HG02623 (cell line): ENCODE measurements around the gene TBC1D5.

Experiments used
- ATAC-seq: cut with Tn5 transposase; IDR thresholded peaks from one replicate; pipeline ENCODE4 v1.9.1; 2021; ENCODE audit warnings: moderate library complexity; ENCODE audit not compliant: unreplicated experiment

The TBC1D5 gene

DNA sequence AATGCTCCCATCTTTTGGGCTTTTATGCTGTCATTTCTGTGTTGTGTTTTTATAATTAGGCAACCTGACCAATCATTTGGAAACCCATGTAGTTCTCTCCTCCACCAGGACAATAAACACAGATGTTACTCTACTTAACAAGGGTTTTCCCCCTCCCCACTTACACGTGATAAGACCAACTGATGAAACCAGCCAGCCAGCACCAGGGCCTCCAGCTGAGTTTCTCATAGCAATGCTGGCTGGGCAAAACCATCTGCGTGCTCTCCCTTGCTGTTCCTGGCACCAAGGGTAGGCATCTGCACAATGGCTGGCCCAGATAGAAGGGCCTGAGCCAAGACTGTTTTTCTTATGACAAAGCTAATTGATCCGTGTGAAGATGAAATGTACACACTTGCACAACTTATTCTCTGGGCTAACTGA, 547.2 kb downstream of the TBC1D5 start:
- ATAC-seq = peak; percentile 88

DNA sequence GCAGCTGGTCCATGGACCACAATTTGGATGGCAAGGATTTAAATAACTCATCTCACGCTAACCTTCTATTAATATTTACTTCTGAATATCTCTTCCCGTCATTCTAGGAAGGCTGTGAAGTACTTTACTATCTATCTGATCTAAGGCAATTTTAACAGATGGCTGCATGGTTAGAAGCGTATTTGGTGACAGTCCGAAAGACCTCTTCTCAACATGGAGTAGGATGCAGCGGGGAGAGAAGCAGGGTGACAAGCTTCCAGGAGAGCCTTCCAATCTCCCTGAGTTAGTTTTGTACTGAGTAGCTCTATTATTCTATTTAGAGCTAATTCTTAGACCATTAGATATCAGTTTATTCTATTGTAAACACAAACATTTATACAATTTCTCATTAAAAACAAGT, 548.3 kb downstream of the TBC1D5 start:
- no peak for ATAC-seq

DNA sequence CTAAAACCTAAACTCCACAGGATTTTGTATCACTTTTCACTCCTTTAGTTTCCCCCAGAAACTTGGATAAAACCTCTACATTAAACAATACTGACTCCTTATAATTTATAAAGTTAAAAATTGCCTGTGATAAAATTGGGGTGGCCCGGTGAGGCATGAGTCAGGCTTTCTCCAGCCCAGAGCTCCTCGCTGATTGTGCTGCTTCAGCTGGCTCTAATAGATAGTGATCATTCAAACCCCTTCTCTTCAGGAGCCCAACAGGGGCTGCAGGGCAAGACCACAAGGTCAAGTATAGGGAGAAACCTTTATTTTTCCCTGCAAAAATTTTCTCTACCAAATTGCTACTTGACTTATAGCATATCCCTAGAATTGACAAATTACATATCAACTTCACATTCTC, 549.4 kb downstream of the TBC1D5 start:
- ATAC-seq = no peak

DNA sequence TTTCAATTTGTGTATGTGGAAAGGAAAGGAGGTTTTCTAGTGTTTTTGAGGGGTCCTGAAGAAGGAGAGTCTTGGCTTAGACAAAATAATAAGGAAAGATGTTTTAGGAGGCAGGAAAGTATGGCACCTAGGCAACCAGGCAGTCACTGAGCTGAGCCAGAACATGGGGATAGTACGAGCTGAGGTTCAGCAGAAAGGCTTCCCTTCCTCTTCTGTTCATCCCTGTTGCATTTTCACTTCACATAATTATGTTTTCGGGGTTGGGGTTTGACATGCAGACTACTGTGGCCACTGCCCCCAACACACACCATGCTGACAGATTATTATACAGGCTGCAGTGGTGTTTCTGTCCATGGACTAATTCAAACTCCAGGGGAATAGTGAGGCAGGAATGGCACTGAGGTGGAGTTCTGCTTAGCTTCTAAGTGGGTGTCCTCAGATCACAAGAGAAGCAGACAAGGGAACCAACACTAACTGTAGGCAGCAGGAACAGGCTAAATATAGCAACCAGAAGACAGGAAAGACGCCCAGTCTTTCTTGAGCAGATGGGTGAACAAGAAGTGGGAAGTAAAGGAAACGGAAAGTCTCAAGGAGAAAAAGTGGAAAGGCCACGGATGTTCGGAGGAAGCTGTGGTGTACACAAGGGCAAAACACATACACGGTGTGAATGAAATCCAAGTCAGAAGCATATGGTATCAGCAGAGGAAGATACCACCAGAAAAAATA, 551.9 kb downstream of the TBC1D5 start:
- no peak for ATAC-seq

DNA sequence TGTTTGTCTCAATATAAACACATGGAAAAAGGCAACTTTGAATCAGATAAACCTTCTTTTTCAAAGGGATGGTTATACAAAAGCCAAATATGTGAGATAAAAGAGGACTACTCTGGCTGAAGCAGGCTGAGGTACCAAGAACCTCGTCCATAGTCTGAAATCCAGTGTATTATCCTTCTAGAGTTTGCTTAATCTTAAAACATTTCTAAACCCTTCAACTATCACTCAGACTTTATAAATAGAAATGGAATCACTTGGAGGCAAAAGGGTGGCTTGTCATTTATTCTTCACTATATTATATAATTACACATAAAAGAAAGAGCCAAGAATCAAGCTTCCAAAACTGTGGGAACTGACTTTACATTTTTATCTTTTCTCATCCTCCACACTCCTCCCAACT, 554.1 kb downstream of the TBC1D5 start:
- no peak for ATAC-seq

DNA sequence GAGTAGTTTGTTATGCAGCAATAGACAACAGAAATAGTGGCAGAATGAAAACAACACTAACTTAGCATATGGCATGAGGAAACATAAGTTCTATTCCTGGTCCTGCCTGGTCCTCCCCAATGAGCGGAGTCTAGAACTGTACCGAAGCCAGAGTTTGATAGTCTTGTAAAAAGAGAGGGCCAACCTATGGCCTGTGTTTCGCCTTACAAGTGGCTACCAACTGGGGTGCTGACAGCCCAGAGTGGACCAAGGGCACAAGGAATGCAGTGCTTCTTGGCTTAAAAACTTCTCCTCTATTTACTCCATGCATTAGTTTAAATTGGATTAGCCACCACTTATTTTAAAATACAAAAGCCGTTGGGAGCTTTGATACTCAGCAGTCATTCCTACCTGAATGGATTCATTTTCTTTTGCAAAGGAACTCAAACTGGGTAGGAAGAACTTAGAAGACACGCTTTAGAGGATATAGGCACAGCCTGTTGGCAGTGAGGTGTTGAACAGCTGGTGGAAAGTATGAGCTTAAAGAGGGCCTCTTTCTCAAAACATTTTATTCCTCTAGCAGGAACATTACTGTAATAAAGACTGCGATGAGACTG, 554.7 kb downstream of the TBC1D5 start:
- no peak for ATAC-seq

DNA sequence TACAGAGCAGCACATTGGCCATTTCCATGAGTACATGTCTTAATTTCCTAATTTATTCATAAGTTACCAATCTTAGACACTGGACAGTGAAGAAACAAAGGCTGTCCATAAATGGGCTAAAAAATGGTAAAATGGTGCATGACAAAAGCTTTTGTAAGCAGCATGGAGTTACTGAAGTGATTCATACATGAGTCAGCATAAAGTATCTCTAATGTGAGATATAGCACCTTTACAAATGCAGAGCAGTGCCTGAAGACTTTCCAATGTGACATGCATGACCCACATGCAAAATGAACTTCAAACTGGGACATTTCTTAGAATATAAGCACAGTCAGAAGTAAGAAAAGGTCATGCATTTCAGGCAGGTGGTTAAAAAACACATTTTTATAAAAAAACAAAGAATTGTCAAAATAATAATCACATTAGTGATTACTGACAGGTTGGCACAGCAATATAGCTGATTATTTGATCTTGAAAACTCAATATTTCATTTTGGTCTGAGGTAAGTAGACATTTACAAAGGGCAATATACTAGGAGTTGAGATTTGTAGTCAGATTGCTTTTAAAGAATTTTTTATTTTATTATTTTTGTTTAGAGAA, 558.4 kb downstream of the TBC1D5 start:
- ATAC-seq = no peak

DNA sequence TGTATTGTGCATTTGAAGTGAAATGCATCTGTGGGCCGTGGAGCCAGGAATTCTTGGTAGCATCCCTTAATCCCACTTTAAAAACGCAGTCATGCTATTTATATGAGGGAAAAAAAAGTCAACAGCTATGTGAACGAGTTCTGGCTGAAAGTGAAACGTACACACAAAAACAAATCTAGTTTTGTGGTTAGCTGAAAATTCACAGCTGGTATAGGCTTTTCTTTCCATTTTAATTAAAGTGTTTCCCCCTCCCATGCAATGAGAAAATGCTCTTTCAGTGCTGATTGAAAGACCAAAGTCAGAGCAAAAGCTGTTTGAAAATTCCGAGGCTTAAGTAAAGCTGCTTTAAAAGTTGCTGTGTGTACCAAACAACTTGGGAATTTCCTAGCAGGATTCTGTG, 560.3 kb downstream of the TBC1D5 start:
- ATAC-seq = peak; percentile 72

DNA sequence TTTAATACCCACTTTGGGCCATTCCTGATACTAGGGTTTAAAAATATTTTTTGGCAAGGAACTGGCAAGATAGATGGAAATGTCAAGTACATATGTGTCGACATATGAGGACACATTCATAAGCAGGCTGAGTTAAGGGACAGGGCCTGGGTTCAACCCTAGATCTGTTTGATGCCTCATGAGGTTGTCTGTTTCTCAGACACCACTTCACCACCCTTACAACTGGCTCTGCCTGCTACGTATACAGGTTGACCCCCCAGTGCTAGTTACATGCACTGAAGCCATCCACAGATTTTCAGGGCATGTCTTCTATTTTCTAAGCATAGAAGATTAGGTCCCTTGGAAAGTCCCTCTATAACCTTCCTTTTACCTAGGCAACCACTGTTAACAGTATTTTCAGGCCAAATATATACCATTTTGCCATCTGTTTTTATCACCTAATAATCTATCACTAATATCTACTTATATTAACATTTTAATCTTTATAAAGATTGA, 561.0 kb downstream of the TBC1D5 start:
- no peak for ATAC-seq

DNA sequence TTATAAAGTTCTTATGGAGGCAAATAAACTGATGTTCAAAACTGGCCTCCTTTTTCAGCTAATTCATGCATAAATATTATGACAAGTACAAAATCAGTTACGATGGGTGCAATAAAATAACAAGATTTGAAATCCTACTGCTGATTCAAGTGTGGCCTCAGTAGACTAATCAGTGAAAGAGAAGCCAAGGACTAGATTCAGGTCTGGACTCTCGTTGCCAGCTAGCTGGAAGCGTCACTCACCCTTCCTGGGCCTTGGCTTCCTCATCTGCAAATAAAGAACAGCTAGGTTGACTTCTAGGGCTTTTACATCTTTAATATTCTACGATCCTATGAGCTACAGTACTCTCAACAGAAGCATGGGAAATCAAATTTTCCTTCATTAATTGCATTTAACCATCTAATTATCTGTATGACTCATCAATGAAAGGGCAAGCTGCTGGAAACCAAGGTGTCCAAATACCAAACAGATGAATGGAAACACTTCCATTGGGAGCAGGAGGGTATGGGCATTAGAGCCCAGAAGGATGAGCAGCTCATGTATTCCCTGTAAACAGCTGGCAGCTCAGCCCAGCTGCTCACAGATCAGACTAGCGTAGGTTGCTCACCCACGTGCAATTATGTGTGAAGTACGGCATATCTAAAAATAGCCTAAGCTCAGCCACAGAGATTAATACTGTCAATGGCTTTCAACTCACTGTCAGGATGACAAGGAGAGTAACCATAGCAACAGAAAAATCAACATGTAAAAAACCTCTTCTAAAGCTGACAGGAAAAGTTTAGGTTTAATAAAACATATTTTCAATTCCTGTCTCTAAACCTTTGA, 562.8 kb downstream of the TBC1D5 start:
- peak; percentile 54 for ATAC-seq

DNA sequence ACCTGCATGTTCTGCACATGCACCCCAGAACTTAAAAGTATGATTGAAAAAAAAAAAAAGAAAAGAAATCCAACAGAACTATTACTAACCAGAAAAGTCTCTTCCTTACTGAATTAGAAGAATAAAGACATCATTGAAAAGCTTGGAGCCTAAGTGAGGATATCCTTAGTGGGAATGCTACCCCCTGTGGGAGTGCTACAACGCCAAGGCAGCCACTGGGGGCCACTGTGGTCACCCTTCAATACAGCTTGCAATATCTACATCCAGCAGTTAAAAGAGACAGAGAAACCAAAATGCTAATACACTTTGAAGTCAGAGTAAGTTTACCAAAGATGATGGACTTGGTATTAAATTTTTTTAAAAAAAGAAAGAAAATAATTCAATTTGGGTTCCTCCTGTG, 565.7 kb downstream of the TBC1D5 start:
- ATAC-seq = no peak

DNA sequence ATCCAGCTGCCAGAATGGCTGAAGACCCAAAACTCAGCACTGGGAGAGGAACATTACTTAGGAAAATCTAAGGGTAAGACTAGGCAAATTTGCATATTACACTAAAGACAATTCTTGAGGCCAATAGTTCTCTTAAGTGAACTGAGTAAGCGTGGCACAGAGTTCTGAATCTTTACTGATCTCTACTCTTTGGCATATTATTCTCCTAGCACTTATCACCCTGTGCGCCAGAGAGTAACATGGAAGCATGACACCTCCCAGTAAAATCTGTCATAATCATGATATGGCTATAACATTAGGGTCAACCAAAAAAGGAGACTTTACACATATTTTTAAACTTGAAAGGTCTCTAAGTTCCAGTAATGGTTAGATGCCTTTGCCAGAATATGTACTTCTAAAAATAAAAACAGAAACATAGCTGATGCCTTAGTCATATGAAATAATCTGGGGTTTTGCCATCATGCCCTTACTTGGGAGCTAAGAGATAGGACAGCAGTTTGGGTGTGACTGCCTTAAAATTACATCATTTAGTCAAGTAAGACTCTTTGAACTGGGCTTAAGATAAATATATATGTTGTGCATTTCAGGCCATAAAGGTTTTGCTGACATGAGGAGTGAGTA, 567.1 kb downstream of the TBC1D5 start:
- ATAC-seq = no peak

DNA sequence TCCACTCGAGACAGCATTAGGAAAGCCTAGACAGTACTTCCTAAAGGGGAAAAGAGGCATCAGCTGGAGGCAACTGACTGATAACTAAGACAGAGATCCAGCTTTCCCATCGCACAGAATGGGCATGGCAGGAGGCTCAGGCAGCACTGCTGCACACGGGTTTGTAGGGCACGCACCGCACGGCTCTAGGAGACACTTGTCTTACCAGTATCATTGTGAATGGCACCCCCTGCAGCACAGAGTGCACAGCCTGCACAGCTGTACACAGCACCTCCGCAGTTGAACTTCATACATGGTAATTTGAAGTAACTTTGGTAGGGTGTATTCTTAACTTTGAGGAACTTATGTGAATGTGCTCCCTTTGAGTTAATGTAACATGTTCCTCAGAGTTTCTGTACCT, 576.1 kb downstream of the TBC1D5 start:
- ATAC-seq = no peak

DNA sequence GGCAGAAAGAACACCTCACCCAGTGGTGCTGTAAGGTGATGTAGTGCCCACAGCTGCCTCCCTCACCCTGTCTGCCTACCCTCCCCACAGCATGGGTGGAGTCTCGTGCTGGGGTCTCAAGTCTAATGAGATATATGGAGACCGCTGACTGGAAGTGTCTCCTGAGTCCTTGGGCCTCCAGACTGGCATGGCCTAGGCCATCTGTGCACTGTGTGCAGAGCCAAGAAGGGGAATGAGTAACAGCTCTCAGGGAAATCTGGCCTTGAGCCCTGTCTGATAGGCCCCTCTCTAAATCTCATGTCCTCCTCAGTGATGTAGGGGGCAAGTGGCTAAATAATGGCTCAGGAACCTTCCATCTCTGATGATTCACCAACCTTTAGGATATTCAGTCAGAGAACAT, 580.3 kb downstream of the TBC1D5 start:
- no peak for ATAC-seq

DNA sequence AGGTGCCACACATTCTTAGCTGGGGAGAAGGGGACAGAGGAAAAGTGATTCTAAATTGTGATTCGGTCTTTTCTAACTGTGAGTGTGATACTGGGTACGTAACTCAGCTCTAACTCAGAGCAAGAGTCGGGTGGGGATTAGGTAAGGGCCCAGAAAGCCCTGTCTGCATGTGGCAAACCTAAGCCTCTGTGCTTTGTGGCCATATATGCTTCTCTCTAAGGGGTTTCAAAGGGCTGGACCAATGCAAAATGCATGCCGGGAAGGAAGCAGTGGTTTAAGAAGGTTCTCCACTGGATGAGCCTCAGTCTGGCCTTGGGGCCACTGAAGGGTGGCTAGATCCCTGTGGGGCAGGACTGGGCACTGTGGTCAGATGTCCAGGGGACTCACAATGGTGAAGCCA, 581.8 kb downstream of the TBC1D5 start:
- no peak for ATAC-seq

DNA sequence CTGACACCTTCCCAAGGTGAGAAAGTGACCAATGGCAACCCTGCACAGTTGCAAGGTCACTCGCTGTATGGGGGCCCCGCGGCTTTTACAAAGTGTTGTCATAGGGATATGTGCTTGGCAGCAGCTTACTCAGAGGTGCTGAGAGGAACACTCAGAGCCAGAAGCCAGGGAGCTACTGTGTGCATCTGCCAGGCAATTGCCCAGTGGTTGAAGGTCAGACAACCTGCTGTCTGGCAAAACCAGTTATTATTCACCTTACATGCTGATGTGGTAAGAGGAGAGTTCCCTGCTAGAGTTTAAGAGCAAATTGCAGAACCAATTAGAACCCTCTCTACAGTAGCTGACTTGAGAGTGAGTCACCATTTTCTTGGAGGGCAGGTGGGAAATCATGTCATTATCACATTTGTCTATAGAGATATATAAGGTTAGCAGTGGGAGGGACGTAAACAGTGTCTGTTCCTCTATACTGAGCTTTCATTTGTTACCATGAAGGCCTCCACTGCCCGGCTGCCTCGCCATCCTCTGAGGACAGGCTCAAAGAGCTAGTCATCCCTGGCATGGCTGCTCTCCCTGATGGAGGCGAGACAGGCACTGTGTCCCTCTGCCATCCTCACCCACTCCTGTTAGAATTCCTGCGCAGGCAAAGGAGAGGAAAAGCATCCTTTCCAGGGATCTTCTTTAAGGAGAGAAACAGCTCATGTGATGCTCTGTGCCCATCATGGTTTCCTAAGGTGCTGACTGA, 583.3 kb downstream of the TBC1D5 start:
- no peak for ATAC-seq

DNA sequence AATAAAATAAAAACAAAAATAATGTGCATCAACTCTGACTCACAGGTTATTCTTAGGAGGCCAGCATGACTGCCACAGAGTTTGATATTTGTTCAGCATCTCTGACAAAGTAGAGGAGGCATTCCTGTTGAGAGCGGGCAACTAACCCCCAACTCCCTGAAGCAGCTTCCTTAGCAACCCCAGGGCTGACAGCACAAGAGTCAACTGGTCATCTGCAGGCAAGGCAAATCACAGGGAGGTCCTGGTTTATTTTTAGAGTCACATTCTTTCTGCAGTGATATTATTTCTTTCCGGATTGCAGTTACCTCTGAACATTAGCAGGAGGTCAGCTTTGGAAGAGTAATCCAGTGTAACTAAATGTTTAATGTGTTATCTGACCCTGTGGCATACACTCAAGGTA, 584.7 kb downstream of the TBC1D5 start:
- ATAC-seq = no peak

DNA sequence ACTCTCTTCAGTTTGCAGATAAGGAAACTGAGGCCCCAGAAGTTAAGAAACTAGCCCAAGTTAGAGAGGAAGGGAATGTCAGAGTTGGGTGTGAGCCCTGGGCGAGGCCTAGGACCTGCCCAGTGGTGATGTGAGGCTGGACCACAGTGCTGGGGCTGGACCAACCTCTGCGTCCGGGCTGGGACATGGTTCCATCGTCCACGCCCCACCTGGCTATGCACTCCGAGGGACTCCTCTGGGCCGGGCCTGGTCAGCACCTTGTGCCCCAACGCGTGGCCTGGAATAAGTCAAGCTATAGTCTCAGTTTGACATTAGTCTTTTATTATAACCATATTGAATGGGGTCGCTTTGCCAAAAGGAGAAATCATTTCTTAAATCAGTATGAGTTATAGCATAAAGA, 585.6 kb downstream of the TBC1D5 start:
- no peak for ATAC-seq

DNA sequence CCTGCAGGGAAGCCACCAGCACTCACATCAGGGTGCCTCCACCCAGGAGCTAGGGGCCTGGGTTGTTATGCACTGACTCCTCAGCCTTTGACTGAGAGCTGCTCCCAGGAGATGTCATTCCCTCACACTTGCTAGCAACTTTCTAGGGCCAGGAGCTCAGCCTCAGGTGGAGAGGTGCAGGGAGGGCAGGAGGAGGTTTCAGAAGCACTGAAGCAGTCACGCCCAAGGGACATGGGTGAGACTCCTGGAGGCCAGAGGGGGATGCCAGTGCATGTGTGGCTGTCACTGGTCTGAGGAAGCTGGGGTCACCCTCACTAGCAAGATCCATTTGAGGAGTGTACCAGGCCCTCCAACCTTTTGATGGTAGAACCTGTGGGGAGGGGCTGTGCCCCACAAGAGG, 586.5 kb downstream of the TBC1D5 start:
- ATAC-seq = no peak

DNA sequence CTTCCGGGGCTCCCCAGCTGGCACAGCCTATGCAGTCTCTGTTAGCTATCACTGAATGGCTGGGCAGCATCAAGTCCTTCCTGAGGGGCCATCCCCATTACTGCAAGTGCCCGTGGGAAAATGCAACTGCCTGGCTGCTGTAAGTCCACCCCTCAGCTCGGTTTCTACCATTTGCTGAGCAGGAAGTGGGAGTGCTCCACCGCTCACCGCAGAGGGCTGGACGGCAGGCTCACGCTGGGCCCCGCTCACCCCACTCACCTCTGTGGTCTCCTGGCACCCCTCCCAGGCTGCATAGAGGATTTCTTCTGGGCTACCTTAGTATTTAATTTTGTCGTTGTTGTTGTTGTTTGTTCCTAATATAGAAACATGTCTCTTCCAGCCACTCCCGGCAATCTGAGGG, 587.5 kb downstream of the TBC1D5 start:
- no peak for ATAC-seq
